HFFc6 (cell line): ENCODE data around the gene MCOLN2. TPM values are rescaled to one million over a fixed set of nuclear protein-coding genes. Genes with fewer than 3 reads are reported as not detected.

ENCODE experiments used
- DNase-seq: peaks from one replicate; pipeline ENCODE4 v3.0.0-alpha.2; 2018
- H3K27ac Mint-ChIP-seq: 2 replicates; pipeline ENCODE4 v1.8.0; 2020; ENCODE audit warnings: mild to moderate bottlenecking, mixed read lengths
- H3K27me3 Mint-ChIP-seq: 2 replicates; pipeline ENCODE4 v1.8.0; 2021; ENCODE audit warnings: mild to moderate bottlenecking, moderate library complexity, mixed read lengths; ENCODE audit not compliant: insufficient read depth
- H3K36me3 Mint-ChIP-seq: 2 replicates; pipeline ENCODE4 v1.8.0; 2021; ENCODE audit warnings: low read depth, mixed read lengths
- H3K4me1 Mint-ChIP-seq: 2 replicates; pipeline ENCODE4 v1.8.0; 2020; ENCODE audit warnings: low read depth, mixed read lengths
- H3K4me3 Mint-ChIP-seq: 2 replicates; pipeline ENCODE4 v1.8.0; 2020; ENCODE audit warnings: mild to moderate bottlenecking, moderate library complexity, mixed read lengths
- H3K9me3 Mint-ChIP-seq: 2 replicates; pipeline ENCODE4 v1.8.0; 2020; ENCODE audit warnings: mild to moderate bottlenecking, mixed read lengths
- CTCF ChIP-seq: fragments of 200-600 bp; sonication (generic); IDR thresholded peaks from 2 replicates; pipeline ENCODE4 v1.5.0; 2021; ENCODE audit warnings: antibody characterized with exemption, mild to moderate bottlenecking
- total RNA-seq, 6 experiments: library from RNA; stranded (reverse); fragmentation: NEBNext Ultra II Directional; extraction: Animal tissue kit (Norgen Biotek cat#: 25700); gene quantifications; 2 replicates in 1 of 6; 3 replicates in 5 of 6; pipeline ENCODE4 v1.2.3, GENCODE V29; 2021

MCOLN2 gene
- total RNA-seq, 6 experiments from 2014 or later = 1.3 to 4.1 (median 2.5) TPM

DNA sequence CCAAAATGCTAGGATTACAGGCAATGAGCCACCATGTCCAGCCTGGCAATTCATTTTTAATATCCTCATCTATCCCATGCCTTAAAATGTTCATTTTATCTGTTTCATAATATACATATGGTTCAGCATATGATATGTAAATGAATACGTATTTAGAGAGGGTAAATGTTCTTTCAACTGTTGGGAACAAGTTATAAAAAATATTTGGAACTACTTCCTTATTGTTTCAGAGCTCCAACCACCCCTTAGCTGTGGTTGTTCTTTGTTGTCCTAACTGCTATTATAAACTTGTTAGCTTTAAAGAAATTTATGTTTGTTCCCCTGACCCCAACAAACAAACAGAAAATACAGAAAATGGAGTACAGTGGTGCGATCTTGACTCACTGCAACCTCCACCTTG lies 14.5 kb downstream of the MCOLN2 start:
- no peak for TF ChIP-seq CTCF
- DNase-seq = no peak
- H3K27ac Mint-ChIP-seq = no peak overlapping the region
- no peaks in the 10 kb centered on the region; the same call in 1 of the 2 replicates for H3K9me3 Mint-ChIP-seq
- H3K36me3 Mint-ChIP-seq = peaks cover 11% of the 10 kb centered on the region; the same call in 1 of the 2 replicates
- no peaks in the 10 kb centered on the region for H3K4me1 Mint-ChIP-seq
- no peak overlapping the region for H3K4me3 Mint-ChIP-seq
- no peaks in the 10 kb centered on the region; the same call in 1 of the 2 replicates for H3K27me3 Mint-ChIP-seq

DNA sequence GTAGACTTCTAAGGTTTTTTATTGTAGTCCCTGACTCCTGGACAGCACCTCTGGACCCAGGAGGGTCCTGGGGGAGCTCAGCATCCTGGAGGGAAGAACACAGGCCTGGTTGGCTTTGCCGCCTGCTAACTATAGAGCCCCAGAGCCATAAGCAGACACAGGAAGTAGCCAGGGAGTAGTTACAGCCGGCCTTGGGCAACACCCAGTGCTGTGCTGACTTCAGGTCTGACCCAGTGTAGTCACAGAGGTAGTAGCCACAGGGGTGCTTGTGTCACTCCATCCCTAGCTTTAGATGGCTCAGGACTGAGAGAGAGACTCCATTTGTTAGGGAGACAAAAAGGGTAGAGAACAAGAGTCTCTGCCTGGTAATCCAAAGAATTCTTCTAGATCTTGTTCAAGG lies 21.9 kb downstream of the MCOLN2 start:
- no peaks in the 10 kb centered on the region; the same call in none of the 2 replicates for H3K27me3 Mint-ChIP-seq
- no peak for TF ChIP-seq CTCF
- no peak overlapping the region for H3K4me3 Mint-ChIP-seq
- no peak for DNase-seq
- peaks cover 6% of the 10 kb centered on the region; the same call in 1 of the 2 replicates for H3K36me3 Mint-ChIP-seq
- no peak overlapping the region for H3K27ac Mint-ChIP-seq
- H3K4me1 Mint-ChIP-seq = peaks cover 16% of the 10 kb centered on the region
- no peaks in the 10 kb centered on the region; the same call in 1 of the 2 replicates for H3K9me3 Mint-ChIP-seq

DNA sequence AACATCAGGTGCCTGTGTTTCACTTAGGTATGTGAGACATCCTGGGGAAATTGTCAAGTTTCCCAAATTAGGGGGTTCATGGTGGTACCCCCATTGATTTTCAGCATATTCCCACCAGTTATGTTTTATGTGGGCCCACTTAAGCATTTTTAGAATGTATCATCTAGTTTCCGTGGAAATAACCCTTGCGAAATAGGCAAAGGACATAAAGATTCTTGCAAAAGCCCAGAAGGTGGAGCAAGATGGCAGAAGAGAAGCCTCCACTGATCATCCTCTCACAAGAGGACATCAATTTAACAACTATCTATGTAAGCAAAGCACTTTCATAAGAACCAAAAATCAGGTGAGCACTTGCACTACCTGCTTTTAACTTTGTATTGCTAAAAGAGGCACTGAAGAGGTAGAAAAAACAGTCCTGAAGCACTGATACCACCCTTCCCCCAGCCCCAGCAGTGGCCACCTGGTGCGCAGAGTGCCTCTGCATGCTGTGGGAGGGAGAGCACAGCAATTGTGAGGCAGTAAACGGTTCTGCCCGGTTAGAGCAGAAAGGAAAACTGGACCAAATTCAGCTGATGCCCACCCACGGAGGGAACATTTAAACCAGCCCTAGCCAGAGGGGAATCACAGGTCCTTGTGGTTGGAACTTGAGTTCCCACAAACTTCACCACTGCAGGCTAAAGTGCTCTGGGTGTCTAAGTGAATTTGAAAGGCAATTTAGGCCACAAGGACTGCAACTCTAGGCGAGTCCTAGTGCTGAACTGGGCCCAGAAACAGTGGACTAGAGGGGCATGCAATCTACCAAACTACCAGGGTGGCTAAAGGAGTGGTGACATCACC lies 23.2 kb downstream of the MCOLN2 start:
- H3K4me3 Mint-ChIP-seq = no peak overlapping the region
- H3K27ac Mint-ChIP-seq = no peak overlapping the region; the same call in 1 of the 2 replicates
- TF ChIP-seq CTCF = peak; percentile 9; the same call in 1 of the 2 replicates
- H3K9me3 Mint-ChIP-seq = no peaks in the 10 kb centered on the region
- peaks cover 21% of the 10 kb centered on the region for H3K4me1 Mint-ChIP-seq
- no peak for DNase-seq
- no peaks in the 10 kb centered on the region for H3K36me3 Mint-ChIP-seq
- no peaks in the 10 kb centered on the region; the same call in 1 of the 2 replicates for H3K27me3 Mint-ChIP-seq

DNA sequence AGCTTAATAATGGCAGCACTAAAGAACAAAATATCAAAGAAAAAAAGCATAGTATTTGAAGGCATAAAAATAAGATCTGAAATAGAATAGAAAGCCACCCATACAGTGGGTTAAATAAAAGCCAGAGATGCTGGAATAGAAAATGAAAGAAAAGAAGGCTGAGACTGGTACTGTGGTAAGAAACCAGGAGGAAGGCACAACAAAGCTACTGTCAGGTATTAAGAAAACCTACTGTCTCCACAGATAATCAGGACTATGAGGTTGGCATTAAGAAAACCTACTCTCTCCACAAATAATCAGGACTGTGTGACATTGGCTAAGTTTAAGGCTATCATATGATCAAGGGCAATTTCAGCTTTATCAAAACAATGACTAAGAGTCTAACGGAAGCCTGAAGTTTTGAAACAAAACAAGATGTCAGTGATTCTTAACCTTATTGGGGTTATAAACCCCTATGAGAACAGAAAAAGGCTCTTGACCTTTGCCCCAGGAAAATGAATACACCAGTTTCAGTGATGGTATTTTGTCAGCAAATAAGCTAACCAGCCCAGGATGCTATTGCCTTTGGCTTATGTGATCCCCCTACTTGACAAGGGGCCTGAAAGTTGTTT lies 24.4 kb downstream of the MCOLN2 start:
- no peak overlapping the region for H3K4me3 Mint-ChIP-seq
- H3K36me3 Mint-ChIP-seq = no peaks in the 10 kb centered on the region
- H3K9me3 Mint-ChIP-seq = no peaks in the 10 kb centered on the region
- H3K27ac Mint-ChIP-seq = peak overlapping the region; percentile 50; the same call in 1 of the 2 replicates
- H3K4me1 Mint-ChIP-seq = peaks cover 21% of the 10 kb centered on the region
- peak; percentile 7 for DNase-seq
- no peaks in the 10 kb centered on the region; the same call in 1 of the 2 replicates for H3K27me3 Mint-ChIP-seq
- TF ChIP-seq CTCF = no peak

DNA sequence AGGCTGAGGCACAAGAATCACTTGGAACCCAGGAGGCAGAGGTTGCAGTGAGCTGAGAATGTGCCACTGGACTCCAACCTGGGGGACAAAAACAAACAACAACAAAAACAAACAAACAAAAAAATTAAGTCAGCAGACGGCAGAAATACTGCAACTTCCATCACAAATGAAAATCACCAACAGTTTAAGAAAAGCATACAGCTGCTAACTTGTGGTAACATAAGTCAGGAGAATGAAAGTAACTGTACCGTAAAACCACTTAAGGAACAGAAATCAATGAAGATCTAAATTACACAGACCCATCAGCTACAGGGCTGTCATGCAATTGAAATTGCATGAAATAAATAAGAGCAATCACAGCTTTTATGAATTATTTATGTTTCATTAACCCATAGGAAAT lies 25.0 kb downstream of the MCOLN2 start:
- H3K4me3 Mint-ChIP-seq = no peak overlapping the region
- no peaks in the 10 kb centered on the region for H3K36me3 Mint-ChIP-seq
- H3K9me3 Mint-ChIP-seq = no peaks in the 10 kb centered on the region
- no peaks in the 10 kb centered on the region; the same call in 1 of the 2 replicates for H3K27me3 Mint-ChIP-seq
- peaks cover 21% of the 10 kb centered on the region for H3K4me1 Mint-ChIP-seq
- no peak for TF ChIP-seq CTCF
- no peak for DNase-seq
- H3K27ac Mint-ChIP-seq = no peak overlapping the region
